RKO (cell line): ENCODE results near the gene TTC31.
"Not testable (repeated sequence)": the region's sequence is repeated elsewhere in the genome, so short reads cannot be mapped to it uniquely, and the experiment has no call there.

Experiments
- DNase-seq: peaks from one replicate; pipeline ENCODE4 v3.0.0-alpha.2; 2016; ENCODE audit warnings: low spot score

TTC31 gene

DNA sequence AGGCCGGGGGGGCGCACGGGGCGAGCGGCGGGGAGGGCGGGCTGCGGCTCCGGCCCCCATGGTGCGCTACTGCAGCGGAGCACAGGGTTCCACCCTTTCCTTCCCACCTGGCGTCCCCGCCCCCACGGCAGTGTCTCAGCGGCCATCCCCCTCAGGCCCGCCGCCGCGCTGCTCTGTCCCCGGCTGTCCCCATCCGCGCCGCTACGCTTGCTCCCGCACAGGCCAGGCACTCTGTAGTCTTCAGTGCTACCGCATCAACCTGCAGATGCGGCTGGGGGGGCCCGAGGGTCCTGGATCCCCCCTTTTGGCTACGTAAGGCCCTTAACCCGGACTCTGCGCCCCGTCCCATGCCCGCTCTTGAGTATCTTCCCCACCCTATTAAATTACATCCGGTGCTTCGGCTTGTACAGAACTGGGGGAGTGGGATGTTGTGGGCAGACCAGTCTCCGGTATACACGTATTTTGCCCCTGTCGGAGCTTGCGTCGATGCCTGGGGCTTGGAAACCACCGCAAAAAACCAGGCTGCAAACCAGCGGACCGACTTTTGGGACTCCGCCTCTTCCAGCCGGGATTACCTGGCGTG, 25.2 kb upstream of the TTC31 start:
- DNase-seq, result peak; percentile 70

DNA sequence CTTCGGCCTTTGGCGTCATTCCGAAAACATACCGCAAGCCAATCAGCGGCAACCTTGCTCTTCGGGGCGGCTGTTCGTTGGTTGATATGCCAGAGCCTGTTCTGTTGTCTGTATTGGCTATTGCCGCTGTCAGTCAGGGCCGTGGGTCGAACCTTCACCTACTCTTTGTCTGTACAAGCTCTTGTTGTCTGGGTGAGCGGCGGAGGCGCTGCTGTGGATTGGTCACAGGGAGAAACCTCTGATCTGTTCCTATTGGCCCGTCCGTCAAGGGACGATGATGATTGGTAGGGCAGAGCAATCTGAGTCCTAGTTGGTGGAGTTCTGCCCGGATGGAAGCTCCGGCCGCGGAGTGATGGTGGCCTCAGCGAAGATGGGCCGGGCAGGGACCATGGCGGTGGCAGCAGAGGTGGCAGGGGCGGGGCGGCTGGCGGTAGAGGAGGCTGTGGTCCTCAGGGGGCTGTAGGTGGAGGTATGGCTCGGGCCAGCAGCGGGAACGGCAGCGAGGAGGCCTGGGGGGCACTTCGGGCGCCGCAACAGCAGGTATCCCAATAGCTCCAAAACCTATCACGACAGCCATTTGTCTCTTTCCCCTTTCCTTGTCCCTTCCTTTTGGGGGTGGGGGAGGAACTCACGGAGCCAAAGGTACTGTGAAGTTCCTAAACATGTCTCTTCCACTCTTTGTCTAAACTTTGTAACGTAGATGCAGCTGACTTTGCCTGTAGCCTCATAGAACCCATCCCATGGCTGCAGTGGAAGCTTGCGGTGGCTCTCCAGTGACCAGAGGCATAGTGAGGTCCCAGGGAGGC, 24.5 kb upstream of the TTC31 start, which contains the start of gene WBP1:
TSS of gene WBP1 (plus strand) at position 307 of the 806 bp plus-strand sequence. CDS start at position 472, 165 bp downstream.
- peak; percentile 100 for DNase-seq

DNA sequence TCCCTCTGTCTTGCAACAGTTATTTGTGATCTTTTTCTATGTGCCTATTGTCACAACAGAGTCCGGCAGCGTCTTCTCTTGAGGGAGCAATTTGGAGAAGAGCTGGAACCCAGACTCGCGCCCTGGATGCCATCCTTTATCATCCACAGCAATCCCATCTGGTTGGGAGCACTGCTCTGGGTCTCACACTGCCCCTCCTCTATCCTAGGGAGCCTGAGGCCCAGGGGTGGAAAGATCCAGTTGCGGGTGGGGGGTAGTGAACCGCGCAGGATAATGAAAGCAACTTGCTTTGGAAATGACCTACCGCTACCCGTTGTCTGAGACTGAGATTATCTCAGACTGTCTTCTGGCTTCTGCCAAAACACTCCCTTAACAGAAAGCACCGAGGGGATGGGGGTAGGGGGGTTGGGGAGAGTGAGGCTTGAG, 23.9 kb upstream of the TTC31 start:
- no peak for DNase-seq

DNA sequence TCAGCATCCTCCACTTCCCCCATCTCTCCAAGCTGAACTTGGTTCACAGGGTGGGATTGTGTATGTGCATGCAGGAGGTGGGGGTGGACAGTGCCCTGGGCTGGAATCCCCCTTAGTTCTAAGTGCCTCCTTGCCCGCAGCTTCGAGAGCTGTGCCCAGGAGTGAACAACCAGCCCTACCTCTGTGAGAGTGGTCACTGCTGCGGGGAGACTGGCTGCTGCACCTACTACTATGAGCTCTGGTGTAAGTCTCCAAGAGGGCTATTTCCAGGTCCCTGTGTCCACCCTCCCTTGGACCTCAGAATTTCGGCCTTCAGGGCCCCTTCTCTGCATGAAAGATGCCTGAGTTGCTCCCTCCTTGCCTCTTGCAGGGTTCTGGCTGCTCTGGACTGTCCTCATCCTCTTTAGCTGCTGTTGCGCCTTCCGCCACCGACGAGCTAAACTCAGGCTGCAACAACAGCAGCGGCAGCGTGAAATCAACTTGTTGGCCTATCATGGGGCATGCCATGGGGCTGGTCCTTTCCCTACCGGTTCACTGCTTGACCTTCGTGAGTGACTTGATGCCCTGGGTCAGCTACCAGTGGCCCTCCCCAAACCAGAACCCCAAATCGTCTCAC, 23.3 kb upstream of the TTC31 start:
- DNase-seq, result not testable (repeated sequence)

DNA sequence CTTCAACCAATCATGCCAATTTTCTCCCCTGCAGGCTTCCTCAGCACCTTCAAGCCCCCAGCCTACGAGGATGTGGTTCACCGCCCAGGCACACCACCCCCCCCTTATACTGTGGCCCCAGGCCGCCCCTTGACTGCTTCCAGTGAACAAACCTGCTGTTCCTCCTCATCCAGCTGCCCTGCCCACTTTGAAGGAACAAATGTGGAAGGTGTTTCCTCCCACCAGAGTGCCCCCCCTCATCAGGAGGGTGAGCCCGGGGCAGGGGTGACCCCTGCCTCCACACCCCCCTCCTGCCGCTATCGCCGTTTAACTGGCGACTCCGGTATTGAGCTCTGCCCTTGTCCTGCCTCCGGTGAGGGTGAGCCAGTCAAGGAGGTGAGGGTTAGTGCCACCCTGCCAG, 22.7 kb upstream of the TTC31 start:
- not testable (repeated sequence) for DNase-seq

DNA sequence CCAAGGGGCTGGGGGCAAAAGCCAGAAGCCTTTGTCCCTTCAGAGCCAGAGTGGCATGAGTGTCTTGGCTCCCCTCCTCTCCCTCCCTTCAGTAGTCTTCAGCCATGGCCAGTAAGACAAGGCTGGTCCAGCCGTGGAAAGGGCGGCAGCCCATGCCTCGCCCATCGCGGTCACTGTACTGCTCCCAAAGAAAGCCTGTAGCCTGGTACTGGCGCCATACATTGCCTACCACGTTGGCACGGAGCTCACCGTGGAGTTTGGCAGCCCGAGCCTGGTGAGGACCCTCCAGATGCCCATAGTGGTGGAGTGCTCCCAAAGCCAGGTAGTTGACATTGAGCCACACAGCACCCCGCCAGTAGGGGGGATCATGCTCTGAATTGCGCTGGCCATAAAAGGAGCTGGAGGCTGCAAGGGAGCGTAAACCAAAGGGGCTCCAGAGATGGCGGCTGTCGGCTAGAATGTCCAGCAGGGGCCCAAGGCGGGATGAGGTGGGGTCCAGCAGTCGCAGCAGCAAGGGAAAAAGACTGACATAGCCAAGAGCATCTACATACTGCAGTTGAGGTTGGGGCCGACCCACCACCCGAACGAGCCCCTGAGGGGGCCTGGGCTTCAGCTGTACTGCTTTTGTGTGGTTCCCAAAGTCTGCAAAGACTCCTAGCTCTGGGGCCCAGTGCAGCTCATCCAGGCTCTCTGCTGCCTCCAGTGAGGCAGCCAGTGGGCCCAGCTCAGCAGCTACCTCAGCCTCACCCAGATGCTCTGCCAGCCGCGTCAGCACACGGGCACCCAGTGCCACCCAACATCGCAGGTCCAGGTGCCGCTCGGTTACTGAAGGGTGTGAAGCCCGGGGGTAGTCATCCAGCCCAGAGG, 21.5 kb upstream of the TTC31 start:
- DNase-seq, result no peak

DNA sequence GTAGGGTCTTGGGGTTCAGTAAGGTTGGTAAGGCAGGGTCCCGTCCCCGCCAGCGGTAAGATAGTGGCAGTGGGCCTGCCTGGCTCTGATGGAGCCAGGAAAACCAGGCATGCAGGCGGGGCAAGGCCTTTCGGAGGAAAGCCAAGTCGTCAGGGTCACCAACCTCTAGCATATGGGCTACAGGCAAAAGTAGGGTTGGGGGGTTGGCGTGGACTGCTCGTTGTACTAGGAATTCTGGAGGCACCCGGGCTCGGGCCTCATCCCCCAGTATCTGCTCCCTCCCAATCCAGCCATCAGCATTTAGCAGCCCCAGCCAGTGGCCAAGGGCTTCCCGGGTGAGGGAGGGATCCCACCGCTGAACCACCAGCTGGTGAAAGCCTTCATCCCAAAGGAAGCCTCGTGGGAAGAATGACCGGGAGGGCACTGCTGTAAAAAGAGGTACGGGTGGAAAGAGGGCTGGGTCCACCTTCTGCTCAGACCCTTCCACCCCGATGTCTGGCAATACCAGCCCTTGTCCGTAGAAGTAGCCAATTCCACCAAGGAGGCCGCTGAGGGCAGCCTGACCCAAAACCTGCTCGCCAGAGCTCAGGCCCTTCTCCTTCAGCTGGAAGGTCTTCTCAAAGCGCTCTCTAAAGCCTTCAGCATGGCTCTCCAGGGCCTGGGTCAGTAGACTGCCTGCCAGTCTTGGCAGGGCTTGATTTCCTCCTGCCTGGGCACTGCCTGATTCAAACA, 20.7 kb upstream of the TTC31 start:
- DNase-seq, result no peak

DNA sequence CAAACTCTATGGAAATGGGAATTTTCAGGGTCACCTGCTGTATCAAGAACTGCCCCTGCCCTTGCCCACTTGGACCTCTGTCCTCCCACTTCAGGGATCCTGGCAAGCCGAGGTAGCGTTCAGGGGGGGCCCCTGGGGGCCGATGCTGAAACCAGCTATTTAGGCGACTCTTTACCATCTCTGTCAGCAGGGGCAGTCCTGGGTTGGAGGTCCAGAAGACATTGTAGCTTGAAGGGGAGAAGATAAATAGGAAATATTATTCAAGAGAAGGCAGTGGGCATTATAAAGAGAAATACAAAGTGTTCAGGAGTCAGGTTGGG, 20.1 kb upstream of the TTC31 start:
- DNase-seq, result no peak

DNA sequence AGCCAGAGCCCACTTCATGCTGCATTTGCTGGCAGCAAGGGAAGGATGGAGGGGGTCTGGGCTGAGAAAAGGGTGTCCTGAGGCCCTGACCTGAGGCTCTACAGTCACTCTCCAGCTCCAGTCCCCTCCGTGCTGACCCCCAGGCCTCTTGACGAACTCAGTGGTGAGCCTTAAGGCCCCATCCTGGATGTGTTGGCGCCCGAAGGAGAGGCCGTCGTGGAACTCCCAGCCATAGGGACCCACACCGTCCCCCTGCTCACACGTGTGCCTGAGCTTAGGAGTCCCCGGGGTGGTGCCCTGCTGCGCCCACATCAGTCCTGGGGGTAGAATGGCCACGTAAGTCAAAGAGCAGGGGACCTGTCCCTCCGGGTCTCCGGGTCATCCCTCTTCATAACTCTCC, 18.5 kb upstream of the TTC31 start:
- DNase-seq, result peak; percentile 40

DNA sequence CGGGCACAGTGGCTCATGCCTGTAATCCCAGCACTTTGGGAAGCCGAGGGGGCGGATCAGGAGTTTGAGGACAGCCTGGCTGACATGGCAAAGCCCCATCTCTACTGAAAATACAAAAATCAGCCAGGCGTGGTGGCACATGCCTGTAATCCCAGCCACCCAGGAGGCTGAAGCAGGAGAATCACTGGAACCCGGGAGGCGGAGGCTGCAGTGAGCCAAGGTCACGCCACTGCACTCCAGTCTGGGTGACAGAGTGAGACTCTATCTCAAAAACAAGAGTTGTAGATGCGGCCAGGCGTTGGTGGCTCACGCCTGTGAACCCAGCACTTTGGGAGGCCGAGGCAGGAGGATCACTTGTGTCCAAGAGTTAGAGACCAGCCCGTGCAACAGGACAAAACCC, 12.1 kb upstream of the TTC31 start:
- not testable (repeated sequence) for DNase-seq

DNA sequence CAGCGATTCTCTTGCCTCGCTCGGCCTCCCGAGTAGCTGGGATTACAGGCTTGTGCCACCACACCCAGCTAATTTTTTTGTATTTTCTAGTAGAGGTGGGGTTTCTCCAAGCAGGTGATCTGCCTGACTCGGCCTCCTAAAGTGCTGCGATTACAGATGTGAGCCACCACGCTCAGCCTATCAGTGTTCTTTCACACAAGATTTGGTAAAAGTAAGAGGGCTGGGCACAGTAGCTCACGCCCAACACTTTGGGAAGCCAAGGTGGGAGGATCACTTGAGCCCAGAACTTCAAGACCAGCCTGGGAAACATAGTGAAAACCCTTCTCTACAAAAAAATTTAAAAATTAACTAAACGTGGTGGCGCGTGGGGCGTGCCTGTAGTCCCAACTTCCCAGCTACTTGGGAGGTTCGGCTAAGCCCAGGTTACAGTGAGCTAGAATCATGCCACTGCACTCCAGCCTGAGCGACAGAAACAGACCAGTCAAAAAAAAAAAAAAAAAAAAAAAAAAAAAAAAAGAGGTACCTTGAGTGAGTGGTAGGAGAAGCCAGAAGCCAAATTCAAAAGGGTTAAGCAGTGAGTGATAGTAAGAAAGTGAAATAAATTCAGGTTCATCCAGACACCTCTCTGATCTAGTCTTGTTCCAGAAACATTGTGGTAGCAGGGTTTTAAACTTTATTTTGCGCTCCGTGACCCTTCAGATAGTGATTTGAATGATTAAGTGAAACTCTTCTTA, 11.4 kb upstream of the TTC31 start:
- DNase-seq, result no peak

DNA sequence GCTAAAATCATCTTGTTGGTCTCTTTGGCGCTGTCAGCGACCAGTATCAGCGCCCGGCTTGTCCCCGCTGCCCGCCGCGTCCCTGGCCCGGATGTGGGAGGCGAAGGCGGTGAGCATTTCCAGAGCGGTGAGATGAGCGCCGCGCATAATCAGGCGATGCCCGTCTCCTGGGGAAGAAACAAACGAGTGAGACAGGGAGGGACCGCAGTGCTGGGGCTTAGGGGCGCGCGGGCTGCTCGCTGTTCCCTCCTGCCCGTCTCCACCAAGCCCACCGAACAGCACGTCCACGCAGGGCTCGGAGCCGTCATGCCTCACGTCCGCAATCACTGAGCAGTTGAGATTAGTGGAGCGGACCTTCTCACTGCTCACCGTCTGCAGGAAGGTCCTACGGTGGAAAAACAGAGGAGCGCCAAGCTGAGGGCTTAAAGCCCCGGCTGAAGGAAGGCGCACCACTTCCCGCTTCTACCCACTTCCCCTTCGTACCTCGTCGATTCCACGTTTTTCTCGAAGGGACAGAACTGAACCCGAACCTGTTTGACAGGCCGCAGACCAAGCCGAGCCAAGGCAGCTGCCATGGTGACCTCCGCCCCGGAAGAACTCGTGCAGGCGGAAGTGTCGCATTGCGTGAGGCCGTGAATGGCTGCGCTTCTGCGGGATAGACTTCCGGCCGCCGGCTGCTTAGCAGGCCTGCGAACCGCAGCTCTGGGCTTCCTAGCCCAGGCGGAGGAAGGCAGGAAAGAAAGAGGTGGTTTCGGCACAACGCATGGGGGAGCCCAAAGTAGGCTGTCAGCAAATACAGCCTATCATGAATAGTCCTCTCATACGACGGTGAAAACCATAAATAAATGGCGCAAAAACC, 10.6 kb upstream of the TTC31 start, which contains the start of gene MRPL53:
TSS of gene MRPL53 (minus strand) at position 595 of the 859 bp plus-strand sequence. CDS start at position 575, 20 bp downstream.
- DNase-seq, result peak; percentile 93

DNA sequence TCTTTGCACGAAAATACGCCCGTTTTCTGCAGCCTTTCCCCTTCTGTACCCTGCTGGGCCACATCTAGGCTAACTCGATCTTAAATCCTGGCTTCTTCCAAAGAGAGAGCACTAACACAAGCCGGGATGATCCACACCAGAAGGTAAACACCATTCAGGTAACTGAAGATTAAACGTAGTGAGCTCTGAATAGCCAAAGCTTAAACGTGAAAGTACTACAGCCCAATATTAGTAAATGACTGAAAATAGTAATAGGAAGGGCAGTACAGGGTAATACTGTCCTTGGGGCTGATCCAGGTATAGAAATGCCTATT, 10.0 kb upstream of the TTC31 start:
- no peak for DNase-seq

DNA sequence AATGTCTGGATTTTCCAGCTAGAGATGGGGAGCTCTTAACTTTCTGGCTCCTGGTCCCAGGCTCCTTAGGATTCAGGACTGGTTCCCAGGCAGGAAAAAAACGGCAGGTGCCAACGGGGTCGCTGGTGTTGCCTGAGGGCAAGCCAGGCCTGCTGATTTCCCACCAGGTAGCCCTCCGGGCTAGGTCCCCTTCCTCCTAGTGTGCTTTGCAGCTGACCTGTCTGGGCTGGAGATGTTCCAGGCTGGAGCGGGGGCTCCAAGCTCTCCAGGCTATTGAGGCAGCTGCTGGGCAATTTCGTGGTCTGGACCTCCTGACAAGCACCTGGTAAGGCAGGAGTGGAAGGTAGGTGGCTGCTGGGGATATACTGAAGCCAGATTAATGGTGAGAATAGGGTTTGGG, 8.4 kb upstream of the TTC31 start:
- DNase-seq, result no peak

DNA sequence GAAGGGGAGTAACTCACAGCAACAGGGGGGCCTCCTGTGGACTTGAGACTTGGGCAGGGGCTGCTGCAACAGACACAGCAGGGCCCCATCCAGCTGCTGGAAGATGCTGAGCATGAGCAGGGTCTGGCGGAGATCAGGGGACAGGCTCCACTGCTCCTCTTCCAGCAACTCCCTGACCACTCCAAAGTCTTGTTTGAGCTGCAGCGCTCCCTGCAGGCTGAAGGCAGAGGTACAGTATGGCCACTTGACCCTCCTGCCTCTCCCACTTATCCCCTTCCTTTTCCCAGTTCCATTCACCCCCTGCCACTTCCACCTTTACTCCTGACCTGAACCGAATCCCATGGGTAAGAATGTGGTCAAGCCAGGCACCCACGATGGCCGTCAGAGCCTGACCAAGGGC, 8.0 kb upstream of the TTC31 start:
- DNase-seq, result no peak

DNA sequence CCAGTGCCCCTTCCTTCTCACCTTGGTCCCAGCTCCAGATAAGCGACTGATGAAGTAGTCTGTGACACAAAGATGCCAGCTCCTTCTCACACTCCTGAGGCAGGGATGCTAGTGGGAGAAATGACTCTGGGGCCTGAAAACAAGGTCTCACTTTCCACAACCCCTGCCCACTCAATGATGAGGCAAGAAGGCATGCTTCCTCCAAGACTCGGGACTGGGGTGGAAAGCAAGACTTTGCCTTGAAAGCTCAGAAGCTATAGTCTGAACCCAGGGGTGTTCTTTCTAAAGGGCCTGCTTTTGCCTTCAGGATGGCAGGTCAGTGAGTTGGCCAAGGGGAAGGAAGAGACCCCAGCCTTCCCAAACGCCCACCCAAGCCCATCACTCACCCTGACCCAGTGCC, 1.4 kb upstream of the TTC31 start:
- DNase-seq, result no peak

DNA sequence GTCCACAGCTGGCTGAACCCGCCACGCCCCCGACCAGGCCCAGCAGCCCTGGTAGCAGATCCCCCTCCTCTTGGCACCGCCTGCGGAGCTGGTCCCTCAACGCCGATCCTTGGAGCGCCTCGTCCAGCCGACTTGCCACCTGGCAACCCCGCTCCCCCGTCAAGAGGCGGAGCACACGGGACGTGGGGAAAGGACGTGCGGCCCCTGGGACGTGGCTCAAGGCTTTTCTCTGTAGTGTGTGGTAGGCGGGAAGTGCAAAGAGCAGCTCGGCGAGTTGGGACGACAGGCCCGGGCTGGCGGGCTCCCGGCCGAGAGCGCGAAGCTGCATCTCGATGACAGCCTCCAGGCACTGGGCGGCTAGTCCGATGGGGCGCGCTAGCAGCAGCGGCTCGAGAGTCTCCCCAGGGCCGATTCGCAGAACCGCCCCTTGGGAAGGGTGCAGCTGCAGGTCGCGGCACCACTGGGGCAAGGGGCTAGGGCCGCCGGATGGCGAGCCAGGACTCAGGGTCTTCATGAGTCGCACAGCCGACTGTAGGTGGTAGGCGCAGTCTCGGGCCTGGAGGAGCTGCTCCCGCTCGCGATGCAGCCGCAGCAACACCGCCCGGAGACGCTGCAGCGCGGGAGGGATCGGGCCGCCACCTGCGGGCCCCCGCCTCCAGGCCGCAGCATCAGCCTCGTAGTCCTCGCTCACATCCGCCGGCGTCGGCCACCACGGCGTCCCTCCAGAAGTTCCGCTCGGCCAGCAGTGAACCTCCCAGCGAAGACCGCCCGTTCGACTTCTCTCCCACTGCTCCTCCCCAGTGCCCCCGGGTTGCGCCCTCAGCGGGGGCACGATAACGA, 700 bp upstream of the TTC31 start:
- peak; percentile 59 for DNase-seq

DNA sequence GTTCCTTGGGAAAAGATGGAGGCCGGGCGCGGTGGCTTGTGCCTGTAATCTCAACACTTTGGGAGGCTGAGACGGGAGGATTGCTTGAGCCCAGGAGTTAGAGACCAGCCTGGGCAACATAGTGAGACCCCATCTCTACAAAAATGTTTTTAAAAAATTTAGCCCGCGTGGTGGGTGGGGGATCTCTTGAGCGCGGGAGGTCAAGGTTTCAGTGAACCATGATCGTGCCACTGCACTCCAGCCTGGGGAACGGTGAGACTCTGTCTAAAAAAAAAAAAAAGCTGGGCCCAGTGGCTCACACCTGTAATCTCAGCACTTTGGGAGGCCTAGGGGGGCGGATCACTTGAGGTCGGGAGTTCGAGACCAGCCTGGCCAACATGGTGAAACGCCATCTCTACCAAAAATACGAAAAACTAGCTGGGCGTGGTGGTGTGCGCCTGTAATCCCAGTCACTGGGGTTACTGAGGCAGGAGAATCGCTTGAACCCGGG, 839 bp downstream of the TTC31 start:
- DNase-seq, result not testable (repeated sequence)

DNA sequence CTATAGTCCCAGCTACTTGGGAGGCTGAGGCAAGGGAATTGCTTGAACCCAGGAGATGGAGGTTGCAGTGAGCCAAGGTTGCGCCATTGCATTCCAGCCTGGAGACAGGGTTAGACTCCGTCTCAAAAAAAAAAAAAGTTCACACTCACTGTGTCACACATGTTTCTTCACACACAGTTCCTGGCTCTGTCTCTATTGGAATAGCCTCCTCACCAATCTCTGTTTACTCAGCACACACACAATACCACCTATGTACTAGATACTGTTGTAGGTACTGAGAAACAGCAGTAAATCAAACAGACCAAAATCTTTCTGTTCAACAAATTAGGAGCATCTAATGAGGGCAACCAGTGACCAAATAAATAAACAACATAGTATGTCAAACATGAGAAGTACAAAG, 3.3 kb downstream of the TTC31 start:
- DNase-seq, result no peak
